ENCODE measurements around the gene RALY.

Gene RALY

DNA sequence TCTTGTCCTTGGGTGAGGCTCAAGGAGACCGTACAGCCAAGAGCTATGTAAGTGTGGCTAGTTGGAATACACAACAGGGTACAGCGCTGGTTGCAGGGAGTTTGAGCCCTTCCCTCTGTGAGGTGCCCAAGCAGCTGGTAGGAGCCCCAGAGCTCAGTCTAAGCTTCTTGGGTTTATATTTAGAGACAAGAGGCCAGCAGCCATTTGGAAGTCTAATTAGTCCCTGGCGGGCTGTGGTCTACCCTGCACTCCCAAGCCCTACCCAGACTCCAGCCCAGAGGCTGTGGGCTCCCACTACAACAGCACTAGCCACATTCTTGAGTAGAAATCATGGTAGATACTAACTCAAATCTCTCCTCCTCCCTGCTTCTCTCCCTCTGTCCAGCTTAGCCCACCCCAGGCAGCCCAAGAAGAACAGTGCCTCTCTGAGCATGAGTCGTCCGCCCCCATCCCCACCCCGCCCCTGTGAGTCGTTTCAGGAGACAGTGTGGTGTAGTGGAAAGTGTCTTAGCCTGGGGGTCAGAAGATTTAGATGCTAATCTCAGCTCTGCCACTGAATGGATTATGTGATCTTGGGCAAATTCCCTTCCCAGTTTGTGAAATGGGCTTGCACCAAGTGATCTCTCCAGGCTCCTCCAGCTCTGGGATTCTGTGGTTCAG is 80.5 kb downstream of the RALY start:
- no peak for DNase-seq (ENCODE audit: extremely low read depth, low read depth)
- TF ChIP-seq, protein P1, sequence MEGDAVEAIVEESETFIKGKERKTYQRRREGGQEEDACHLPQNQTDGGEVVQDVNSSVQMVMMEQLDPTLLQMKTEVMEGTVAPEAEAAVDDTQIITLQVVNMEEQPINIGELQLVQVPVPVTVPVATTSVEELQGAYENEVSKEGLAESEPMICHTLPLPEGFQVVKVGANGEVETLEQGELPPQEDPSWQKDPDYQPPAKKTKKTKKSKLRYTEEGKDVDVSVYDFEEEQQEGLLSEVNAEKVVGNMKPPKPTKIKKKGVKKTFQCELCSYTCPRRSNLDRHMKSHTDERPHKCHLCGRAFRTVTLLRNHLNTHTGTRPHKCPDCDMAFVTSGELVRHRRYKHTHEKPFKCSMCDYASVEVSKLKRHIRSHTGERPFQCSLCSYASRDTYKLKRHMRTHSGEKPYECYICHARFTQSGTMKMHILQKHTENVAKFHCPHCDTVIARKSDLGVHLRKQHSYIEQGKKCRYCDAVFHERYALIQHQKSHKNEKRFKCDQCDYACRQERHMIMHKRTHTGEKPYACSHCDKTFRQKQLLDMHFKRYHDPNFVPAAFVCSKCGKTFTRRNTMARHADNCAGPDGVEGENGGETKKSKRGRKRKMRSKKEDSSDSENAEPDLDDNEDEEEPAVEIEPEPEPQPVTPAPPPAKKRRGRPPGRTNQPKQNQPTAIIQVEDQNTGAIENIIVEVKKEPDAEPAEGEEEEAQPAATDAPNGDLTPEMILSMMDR (IDR thresholded peaks at IDR 0.05; ENCODE audit: low read depth, low read length), result no peak

DNA sequence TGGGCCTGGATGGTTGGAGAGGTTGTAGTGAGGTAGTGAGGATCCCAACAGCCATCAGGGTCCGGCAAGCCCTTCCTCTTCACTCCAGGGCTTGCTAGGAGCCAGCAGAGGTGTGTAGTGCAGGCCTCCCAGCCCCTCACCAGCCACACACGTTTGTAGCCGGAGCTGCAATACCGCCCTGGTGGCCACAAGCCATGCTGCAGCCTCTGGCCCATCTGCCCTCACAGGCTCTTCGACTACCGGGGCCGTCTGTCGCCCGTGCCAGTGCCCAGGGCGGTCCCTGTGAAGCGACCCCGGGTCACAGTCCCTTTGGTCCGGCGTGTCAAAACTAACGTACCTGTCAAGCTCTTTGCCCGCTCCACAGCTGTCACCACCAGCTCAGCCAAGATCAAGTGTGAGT is 81.9 kb downstream of the RALY start:
- TF ChIP-seq, protein P1 (IDR thresholded peaks at IDR 0.05; ENCODE audit: low read depth, low read length), result no peak
- DNase-seq (ENCODE audit: extremely low read depth, low read depth), result no peak

DNA sequence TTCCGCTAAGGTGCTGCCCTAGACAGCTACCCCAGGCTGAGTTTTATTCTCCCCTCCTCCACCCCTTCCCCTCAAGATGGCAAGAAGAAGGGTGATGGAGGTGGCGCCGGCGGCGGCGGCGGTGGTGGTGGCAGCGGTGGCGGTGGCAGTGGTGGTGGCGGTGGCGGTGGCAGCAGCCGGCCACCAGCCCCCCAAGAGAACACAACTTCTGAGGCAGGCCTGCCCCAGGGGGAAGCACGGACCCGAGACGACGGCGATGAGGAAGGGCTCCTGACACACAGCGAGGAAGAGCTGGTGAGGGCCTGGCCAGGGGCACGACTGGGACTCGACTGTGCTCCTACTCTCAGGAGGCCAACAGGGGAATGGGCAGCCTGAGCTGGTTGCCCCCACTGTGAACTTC is 83.2 kb downstream of the RALY start:
- no peak for DNase-seq (ENCODE audit: extremely low read depth, low read depth)
- TF ChIP-seq, protein P1 (IDR thresholded peaks at IDR 0.05; ENCODE audit: low read depth, low read length), result no peak

DNA sequence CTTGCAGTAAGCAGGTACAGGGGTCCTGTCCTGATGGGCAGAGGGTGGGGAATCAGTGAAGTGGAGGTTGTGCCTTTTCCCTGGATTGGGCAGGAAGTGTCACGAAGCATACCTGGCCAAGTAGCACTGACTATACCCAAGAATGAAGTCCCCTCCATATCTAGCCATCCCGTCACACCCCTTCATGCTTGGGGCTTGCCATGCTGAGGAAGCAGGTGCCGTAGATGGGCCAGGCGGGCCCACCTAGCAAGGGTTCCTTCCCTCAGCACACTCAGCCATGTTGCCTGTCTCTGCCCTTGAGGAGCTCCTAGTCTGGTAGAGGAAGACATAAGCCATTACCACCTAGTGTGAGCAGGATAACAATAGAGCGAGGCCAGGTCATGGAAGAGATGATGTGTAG is 84.8 kb downstream of the RALY start:
- no peak for DNase-seq (ENCODE audit: extremely low read depth, low read depth)
- TF ChIP-seq, protein P1 (IDR thresholded peaks at IDR 0.05; ENCODE audit: low read depth, low read length), result no peak

DNA sequence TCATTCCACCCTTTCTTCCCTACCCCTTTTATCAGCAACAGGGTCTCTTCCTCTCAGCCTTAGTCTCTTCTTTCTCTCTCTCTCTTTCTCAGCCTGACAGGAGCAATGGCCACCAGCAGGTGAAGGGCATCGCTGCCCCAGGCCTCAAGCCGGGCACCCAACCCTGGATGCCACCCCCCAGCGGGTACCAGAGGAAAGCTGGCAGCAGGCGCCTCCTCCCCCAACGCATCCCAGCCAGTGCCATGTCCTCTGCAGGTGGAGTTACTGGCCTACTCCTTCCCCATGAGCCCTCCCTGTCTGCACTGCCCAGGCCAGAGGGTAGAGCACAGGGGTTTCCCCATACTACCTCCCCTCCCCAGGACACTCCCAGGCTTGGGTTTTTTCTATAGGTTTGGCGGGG is 86.1 kb downstream of the RALY start:
- TF ChIP-seq, protein P1 (IDR thresholded peaks at IDR 0.05; ENCODE audit: low read depth, low read length), result no peak
- DNase-seq (ENCODE audit: extremely low read depth, low read depth), result no peak

DNA sequence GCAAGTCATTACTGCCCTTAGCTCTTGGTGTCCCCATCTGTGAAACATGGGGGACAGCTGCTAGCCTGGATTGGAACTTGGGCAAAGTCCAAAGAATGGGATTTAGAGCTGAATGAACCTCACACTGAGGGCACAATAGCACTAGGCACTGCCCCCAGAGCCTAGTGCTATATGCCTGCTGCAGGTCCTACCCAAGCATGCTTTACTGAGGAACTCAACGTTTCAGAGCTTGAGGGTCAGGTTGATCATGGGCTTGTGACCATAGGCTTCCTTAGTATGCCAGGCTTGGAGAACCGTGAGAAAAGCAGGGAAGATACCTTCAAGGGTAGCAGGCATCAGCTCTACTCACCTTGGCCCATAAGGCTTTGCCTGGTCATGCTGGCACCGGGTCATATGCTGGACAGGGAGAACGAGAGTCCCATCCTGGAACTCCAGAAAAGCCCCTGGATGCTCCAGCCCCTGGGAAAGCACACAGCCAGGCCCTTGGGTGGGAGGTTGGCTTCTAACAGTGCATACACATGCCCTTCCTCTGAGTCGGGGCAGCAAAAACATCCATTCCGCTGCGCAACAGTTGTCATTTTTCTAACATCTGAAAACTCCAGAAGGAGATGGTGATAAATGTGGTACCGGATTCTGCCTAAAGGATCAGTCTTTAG is 88.6 kb downstream of the RALY start:
- TF ChIP-seq, protein P1 (IDR thresholded peaks at IDR 0.05; ENCODE audit: low read depth, low read length), result no peak
- DNase-seq (ENCODE audit: extremely low read depth, low read depth), result no peak

DNA sequence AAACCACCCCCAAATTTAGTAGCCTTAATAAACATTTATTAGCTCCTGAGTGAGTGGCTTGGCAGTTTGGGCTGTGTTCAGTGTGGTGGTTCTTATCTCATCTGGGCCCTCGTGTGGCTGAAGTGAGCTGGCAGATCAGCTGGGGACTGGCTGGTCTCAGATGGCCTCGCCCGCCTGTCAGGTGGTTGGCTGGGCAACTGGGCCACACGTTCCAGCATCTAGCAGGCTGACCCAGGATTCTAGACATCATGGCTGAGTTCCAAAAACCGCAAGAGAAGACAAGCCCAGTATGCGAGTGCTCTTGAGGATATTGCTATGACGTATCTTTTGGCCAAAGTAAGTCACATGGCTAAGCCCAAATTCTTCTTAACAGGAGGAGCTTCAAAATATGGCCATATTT is 89.4 kb downstream of the RALY start:
- peak; percentile 87 for DNase-seq (ENCODE audit: extremely low read depth, low read depth)
- TF ChIP-seq, protein P1 (IDR thresholded peaks at IDR 0.05; ENCODE audit: low read depth, low read length), result peak; percentile 38
